Stimulated activated CD4-positive, alpha-beta T cell treated with anti-CD3 and anti-CD28 coated beads, Interleukin-1b, Interleukin-23, amount 100 ng/mL, for 24 hours (primary cell): Measurements from ENCODE around the gene SUMO2.
"Not testable (repeated sequence)": the region's sequence is repeated elsewhere in the genome, so short reads cannot be mapped to it uniquely, and the experiment has no call there.

Experiments used
- DNase-seq, 4 experiments: peaks; one replicate each; pipeline ENCODE4 v3.0.0-alpha.2; 2020; ENCODE audit warnings: low read depth in 4 of 4, low spot score in 1 of 4

The SUMO2 gene

DNA sequence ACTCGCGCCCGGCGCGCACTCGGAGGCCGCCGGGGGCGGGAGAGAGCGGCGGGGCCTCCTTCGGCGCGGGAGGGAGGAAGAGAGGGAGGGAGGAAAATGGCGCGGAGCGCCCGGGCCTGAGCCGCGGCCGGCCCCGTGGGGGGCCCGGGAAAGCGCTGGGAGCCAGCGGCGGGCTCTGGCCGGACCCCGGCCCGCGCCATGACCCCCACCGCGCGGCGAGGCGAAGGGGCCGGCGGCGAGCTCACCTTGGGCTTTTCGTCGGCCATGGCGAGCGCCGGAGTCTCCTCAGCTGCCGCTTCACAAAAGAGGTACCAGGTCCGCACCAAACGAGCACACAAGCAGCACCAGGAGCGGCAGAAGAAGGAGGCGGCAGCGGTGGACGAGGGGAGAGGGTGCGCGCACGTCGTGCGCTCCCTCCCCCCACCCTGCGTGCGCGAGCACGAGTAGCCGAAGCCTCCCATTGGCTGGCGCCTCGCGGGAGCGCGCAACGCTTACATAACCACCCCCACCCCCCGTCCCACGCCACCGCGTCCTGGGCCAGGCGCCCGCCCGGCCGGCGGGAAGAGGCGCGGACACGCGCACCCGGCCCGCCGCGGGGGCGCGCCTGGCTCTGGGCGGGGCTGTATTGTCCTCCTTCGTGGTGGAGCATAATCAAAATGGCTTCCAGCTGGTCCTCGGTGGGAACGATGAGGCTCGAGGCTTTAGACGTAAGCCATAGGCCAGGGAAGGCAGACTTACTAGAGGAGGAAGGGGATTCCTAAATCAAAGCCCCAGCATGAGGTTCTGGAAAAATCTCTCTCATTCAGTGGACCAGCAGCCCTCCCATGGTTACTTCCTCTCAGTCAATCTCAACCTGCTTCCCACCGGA lies at the start of gene SUMO2:
Gene SUMO2, minus strand, starts transcription at position 391 of the 868 bp plus-strand sequence. Its CDS starts 125 bp downstream, at position 266.
- DNase-seq, result peak; percentile 88 to 96 (median 93)

DNA sequence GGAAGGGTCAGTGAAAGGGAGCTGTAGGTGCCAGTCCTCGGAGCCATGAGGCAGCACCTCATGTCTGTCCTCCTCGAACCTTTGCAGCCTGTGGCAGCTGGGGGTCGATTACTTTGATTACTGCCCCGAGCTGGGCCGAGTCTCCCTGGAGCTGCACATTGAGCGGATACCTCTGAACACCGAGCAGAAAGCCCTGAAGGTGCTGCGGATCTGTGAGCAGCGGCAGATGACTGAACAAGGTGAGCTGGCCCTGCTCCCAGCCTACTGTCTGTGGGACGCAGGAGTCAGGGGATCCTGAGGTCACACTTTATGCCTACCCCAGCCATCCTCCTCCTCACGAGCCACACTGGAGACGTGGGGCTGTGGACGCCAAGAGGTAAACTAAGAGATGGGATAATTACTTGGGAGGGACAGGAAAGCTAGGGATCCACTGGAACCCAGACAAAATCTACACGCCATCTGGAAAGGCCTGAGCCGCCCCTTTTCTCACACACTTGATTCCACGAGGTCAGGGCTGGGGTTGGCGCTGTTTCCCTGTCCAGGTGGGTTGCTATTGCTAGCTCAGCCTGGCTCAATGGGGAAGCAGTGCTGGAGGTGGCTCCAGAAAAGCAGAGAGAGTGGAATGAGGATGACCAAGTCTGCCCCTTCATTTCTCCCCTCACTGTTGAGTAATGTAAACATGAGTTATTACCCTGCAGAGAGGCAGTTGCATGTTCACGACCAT lies 49.1 kb upstream of the SUMO2 start:
- DNase-seq, result no peak

DNA sequence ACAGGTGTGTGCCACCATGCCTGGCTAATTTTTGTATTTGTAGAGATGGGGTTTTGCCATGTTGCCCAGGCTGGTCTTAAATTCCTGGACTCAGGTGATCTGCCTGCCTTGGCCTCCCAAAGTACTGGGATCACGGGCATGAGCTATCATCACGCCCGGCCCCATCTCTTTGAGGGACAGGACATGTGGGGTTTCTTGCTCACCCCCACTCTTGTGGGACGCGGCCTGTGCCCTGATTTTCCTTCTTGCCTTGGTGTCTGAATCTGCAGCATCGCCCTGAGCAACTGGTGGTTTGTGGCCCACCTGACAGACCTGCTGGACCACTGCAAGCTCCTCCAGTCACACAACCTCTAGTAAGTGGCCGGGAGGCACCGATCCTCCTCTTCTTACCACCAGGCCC lies 48.3 kb upstream of the SUMO2 start:
- DNase-seq, result no peak

DNA sequence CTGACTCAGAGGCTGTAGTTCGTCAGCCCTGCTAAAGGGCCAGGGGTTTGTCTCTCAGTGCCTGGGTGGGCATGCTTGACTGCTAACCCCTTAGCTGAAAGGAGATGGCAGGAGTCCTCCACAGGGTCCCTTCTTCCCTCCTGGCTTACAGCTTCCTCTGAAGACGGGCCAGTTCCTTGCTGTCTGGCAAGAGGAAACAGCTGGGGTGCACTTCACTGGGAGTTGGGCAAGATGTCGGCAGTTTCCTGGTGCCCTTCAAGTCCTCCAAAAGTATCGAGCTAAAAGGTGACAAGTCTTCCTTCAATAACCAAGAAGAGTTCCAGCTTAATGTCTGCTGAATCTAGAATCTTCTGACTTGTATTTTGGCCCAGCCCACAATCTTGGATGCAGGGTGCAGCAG lies 46.1 kb upstream of the SUMO2 start:
- no peak for DNase-seq

DNA sequence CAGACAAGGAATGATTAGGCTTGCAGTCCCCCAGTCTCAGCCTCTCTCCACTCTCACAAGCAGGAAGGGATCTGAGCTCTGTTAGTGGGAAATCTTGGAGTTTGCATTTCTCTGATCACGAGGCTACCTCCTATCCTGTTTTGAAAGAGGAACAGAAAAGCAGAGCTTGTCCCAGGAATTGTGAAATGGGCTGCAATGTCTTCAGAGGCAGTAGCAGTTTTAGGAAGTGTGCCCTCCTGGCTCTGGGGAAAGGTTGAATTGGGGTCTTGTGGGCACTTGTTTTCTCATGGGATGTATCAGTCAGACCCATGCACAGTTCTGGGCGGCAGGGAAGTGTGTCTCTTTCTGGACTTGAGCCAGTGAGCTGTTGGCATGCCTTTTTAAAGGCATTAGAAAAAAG lies 45.5 kb upstream of the SUMO2 start:
- DNase-seq, result no peak

GRCh38 chr17:75227729-75228128 lies 45.0 kb upstream of the SUMO2 start:
- no peak for DNase-seq

GRCh38 chr17:75225016-75225415 lies 42.3 kb upstream of the SUMO2 start:
- no peak for DNase-seq

DNA sequence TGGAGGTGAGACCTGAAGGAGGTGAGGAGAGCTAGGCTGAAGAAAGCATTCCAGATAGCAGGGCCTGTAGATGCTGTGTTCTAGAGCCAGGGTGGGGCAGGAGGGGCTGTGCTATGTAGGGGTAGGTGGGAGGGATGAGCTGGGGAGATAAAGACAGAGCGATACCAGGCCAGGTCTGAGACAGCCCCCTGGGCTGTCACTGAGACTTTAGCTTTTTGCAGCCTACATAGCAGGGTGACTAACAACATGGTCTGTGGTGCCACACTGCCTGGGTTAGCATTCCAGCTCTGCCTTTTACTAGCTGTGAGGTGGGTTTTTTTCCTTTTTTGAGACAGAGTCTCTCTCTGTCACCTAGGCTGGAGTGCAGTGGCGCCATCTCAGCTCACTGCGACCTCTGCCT lies 37.1 kb upstream of the SUMO2 start:
- no peak for DNase-seq

- no peak for DNase-seq
These were observed 35.4 kb upstream of the SUMO2 start for GRCh38 chr17:75218131-75218530.

- no peak for DNase-seq
These were observed 26.3 kb upstream of the SUMO2 start for GRCh38 chr17:75209061-75209460.

GRCh38 chr17:75208161-75208560 lies 25.4 kb upstream of the SUMO2 start:
- no peak for DNase-seq

- DNase-seq, result no peak
These were observed 25.0 kb upstream of the SUMO2 start for GRCh38 chr17:75207760-75208159.

DNA sequence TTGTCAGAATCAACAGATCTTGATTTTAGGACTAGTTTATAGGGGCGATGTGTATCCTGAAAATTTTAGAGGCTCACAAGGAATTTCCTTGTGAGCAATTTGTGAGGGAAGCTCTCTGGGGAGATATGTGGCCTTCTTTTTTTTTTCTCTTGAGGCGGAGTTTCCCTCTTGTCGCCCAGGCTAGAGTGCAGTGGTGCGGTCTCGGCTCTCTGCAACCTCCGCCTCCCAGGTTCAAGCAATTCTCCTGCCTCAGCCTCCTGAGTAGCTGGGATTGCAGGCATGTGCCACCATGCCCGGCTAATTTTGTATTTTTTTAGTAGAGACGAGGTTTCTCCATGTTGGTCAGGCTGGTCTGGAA lies 24.3 kb upstream of the SUMO2 start:
- not testable (repeated sequence) for DNase-seq

DNA sequence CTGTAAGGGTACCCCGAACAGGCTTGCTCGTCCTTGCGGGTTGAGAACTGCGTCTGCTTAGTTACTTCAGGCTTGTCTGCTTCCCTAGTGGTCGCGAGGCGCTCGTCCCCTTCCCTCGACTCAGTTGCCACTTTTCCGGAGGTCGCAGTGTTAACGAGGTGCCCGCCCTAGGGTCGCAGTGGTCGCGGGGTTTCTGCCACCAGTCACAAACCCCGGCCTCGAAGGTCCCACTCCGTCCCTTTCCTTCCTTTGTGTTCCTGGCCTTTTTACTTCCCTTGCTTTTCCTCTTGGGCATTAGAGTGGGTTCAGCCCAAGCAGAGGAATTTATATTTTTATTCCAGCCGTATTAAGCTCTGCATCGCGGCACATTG lies 23.0 kb upstream of the SUMO2 start:
- no peak for DNase-seq

DNA sequence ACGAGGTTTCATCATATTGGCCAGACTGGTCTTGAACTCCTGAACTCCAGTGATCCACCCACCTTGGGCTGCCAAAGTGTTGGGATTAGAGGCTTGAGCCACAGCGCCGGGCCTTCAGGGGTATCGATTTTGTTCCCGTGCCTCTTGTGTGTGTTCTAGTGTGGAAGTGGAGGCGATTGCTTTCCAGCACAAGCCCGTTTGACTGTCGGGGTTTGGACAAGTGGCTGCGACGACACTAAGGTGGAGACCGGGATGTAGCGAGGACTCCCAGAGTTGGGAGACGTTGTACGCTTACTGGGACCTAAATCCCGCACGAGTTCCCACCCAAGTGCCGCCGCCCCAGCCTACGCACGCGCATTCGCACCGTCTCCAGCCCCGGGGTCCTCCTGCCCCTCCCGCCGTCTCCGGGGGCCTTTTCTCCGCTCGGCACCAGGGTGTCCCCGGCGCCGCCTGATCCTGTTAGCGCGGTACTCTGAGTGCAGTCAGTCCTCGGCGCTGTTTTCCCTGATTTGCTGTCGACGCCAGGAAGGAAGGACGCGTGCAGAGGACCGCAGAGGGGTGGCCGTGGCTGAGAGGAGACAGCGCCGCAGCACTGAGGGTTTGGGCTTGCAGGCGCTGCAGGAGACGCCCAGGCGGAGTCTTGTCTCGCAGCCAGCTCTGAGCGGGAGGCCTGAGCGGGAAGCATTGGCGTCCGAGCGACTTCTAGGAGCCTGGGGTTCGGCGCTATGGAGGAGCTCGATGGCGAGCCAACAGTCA lies 22.5 kb upstream of the SUMO2 start, which contains the start of gene NUP85:
Gene NUP85, plus strand, starts transcription at position 643 of the 756 bp plus-strand sequence. Its CDS starts 83 bp downstream, at position 726.
- peak; percentile 79 to 91 (median 88) for DNase-seq

GRCh38 chr17:75199886-75200618 lies 17.3 kb upstream of the SUMO2 start:
- no peak for DNase-seq

DNA sequence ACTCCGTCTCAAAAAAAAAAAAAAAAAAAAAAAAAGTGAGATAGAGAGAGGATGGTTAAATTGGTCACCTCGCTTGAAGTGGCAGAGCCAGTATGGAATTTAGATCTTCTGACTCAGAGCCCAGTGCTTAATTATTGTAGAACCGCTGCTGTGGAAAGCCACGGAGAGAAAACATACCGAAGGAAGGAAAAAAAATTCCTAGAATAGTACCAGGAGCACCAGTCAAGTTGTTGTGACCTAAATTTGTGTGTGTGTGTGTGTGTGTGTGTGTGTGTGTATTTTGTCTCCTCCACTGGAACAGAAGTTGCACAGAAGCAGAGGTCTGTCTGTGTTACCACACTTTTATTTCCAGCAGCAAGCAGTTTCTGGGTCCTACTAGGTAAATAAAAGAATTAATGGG lies 12.1 kb upstream of the SUMO2 start:
- DNase-seq, result no peak

DNA sequence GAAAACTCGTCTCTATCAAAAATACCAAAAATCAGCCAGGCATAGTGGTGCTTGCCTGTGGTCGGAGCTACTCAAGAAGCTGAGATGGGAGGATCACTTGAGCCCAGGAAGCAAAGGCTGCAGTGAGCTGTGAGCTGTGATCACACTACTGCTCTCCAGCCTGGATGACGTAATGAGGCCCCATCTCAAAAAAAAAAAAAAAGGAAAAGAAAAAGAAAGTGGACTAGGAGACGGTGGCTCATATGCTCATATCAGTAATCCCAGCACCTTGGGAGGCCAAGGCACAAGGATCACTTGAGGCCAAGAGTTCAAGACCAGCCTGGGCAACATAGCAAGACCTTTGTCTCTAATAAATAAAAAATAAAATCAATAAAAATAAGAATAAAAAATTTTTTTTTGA lies 8.8 kb upstream of the SUMO2 start:
- no peak for DNase-seq

DNA sequence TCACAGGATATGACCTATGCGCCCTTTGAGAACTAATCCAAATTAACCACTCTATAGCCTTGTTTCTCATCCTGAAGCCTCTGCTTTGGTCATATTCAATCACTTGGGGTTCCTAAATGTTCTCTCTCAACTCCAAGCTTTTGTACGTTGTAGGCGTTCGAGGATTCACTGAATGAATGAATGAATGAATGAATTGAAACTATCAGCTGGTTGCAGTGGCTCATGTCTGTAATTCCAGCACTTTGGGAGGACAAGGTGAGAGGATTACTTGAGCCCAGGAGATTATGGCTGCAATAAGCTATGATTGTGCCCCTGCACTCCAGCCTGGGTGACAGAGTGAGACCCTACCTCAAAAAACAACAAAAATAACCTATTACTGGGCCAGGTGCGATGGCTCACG lies 5.9 kb upstream of the SUMO2 start:
- DNase-seq, result no peak

DNA sequence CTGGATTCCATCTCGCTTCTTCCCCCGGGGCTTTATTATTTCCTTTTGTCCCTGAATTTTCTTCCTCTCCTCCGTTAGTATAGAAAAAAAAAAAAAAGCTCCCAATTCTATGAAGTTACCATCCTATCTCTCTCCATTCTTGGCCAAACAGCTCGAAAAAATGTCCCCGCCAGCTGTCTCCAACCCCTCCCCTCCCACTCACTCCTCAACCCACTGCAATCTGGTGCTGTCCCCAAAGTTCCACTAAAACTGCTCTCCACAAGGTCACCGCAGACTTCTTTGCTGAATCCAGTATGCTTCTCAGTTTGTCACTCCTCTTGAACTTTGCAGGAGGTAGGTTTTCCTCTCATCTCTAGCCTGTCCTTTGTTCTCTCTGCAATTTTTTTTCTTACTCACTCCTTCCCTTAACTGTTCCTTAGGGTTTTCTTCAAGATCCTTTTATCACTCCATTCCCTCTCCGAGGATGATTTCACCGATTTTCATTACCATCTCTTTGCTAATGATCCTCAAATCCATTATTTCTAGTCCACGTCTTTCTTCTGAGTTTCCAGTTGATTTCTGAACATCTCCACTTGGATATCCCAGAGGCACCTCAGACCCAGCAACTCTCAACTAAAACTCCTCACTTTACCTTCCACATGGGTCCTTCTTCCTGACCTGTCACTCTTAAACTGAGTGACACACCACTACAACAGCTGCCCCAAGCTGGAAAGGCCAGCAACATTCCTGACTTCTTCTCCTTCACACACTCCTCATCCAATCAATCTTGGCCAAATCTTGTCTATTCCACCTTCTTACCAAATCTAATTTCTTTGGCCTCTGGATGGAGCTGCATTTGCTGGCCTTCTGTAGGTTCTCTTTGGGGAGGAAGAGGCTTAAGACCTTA lies 1.5 kb upstream of the SUMO2 start:
- no peak for DNase-seq
